Fibroblast of lung (primary cell): Measurements from ENCODE around the gene CTSO. TPM values are rescaled to one million over a fixed set of nuclear protein-coding genes. Genes with fewer than 3 reads are reported as not detected.

Source experiments
- DNase-seq, 2 donors: peaks; one replicate each; pipeline versions ENCODE4 v3.0.0 to v3.0.0-alpha.2; 2010; ENCODE audit warnings: low read depth in 2 of 2
- H2AFZ ChIP-seq: 2 replicates; pipeline ENCODE4 v1.5.1; 2012; ENCODE audit warnings: low read length, control low read depth, inconsistent platforms
- H3K27ac ChIP-seq: 2 replicates; pipeline ENCODE4 v1.5.1; 2011; ENCODE audit warnings: low read length, control low read depth; ENCODE audit not compliant: insufficient read depth
- H3K27me3 ChIP-seq: 2 replicates; pipeline ENCODE4 v1.5.1; 2011; ENCODE audit warnings: mild to moderate bottlenecking, low read length; ENCODE audit not compliant: control insufficient read depth, insufficient read depth
- H3K36me3 ChIP-seq: 2 replicates; pipeline ENCODE4 v1.5.1; 2011; ENCODE audit warnings: low read length; ENCODE audit not compliant: control insufficient read depth, insufficient read depth
- H3K4me1 ChIP-seq: 2 replicates; pipeline ENCODE4 v1.5.1; 2011; ENCODE audit warnings: low read length; ENCODE audit not compliant: control insufficient read depth, insufficient read depth; ENCODE audit errors: extremely low read depth
- H3K4me2 ChIP-seq: 2 replicates; pipeline ENCODE4 v1.5.1; 2011; ENCODE audit warnings: low read length, control low read depth; ENCODE audit not compliant: insufficient read depth; ENCODE audit errors: extremely low read depth
- H3K4me3 ChIP-seq, 4 experiments: fragments of 200-600 bp in 1 of 4; sonication (generic) in 1 of 4; replicated peaks in 1 of 4; 2 replicates each; pipeline ENCODE4 v1.5.1; 2011 to 2016; ENCODE audit warnings: low read length in 4 of 4, low read depth in 3 of 4, mild to moderate bottlenecking in 3 of 4, control low read depth in 2 of 4, inconsistent platforms in 1 of 4, mixed read lengths in 1 of 4; ENCODE audit not compliant: insufficient read depth in 1 of 4; ENCODE audit errors: control extremely low read depth in 1 of 4
- H3K79me2 ChIP-seq: 2 replicates; pipeline ENCODE4 v1.5.1; 2012; ENCODE audit warnings: mild to moderate bottlenecking, low read length, inconsistent platforms; ENCODE audit not compliant: control insufficient read depth, insufficient read depth
- H3K9ac ChIP-seq: 2 replicates; pipeline ENCODE4 v1.5.1; 2011; ENCODE audit warnings: mild to moderate bottlenecking, low read length, control low read depth; ENCODE audit not compliant: insufficient read depth
- H3K9me3 ChIP-seq: 2 replicates; pipeline ENCODE4 v1.5.1; 2012; ENCODE audit warnings: low read depth, low read length; ENCODE audit not compliant: control insufficient read depth, insufficient read depth
- H4K20me1 ChIP-seq: 2 replicates; pipeline ENCODE4 v1.5.1; 2011; ENCODE audit warnings: low read length; ENCODE audit not compliant: control insufficient read depth, insufficient read depth; ENCODE audit errors: extremely low read depth
- EZH2 ChIP-seq: IDR thresholded peaks from 2 replicates; pipeline ENCODE4 v1.5.1; 2012; ENCODE audit warnings: low read length, control low read depth, mild to moderate bottlenecking; ENCODE audit errors: missing control alignments
- polyA plus RNA-seq, 2 donors: library from polyadenylated mRNA; depleted of rRNA in 1 of 2; stranded (reverse) in 1 of 2; unstranded in 1 of 2; fragments of >200 nt; gene quantifications; 2 replicates each; pipeline ENCODE4 v1.2.1, GENCODE V29; 2011 to 2012; ENCODE audit warnings: missing spikeins in 1 of 2
- total RNA-seq: library from RNA; depleted of rRNA; stranded (reverse); fragments of >200 nt; gene quantifications from 2 replicates; pipeline ENCODE4 v1.2.1, GENCODE V29; 2014
- TF ChIP-seq, protein P1 (sequence below), 2 donors: IDR thresholded peaks in 1 of 2; conservative IDR thresholded peaks in 1 of 2; 1 replicate in 1 of 2; 2 replicates in 1 of 2; pipeline ENCODE4 v1.5.1; 2011 to 2012; ENCODE audit warnings: low read length in 2 of 2, control low read depth in 1 of 2, inconsistent platforms in 1 of 2, low read depth in 1 of 2, mild to moderate bottlenecking in 1 of 2

CTSO gene
- total and polyA plus RNA-seq, 2 donors (not counting 1 experiment from before 2014, with no cell fraction given): 23.6 to 47.3 TPM

DNA sequence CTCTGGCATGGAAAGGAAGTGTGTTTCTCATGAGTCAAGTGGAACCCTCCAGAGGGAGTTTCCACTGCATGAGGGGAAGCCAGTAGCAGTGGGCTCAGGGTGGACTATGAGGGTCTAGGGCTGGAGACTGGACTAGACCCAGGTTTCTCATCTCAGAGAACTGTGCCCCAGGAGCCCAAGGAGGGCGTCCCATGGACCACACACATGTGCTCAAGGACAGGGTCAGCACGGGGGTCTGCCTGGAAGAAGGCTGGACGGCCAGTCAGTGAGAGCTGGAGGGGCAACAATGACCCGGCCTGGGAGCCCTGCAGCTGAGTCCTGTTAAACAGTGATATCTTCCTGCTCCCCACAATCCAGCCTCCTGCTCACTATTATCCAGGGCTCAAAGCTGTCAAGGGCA, 5.8 kb upstream of the CTSO start:
- H3K4me2 ChIP-seq: no peak overlapping the region
- H3K36me3 ChIP-seq: no peaks in the 10 kb centered on the region
- no peak overlapping the region for H3K27ac ChIP-seq
- no peak overlapping the region for H2AFZ ChIP-seq
- no peaks in the 10 kb centered on the region for H3K4me1 ChIP-seq
- no peaks in the 10 kb centered on the region for H4K20me1 ChIP-seq
- H3K9ac ChIP-seq: no peak overlapping the region
- TF ChIP-seq, protein P1, sequence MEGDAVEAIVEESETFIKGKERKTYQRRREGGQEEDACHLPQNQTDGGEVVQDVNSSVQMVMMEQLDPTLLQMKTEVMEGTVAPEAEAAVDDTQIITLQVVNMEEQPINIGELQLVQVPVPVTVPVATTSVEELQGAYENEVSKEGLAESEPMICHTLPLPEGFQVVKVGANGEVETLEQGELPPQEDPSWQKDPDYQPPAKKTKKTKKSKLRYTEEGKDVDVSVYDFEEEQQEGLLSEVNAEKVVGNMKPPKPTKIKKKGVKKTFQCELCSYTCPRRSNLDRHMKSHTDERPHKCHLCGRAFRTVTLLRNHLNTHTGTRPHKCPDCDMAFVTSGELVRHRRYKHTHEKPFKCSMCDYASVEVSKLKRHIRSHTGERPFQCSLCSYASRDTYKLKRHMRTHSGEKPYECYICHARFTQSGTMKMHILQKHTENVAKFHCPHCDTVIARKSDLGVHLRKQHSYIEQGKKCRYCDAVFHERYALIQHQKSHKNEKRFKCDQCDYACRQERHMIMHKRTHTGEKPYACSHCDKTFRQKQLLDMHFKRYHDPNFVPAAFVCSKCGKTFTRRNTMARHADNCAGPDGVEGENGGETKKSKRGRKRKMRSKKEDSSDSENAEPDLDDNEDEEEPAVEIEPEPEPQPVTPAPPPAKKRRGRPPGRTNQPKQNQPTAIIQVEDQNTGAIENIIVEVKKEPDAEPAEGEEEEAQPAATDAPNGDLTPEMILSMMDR (conservative IDR thresholded peaks at IDR 0.05 in 1 of 2, IDR thresholded peaks at IDR 0.05 in 1 of 2; ENCODE audit: low read depth in 1 of 2, low read length in 2 of 2): no peak
- TF ChIP-seq EZH2: no peak
- H3K79me2 ChIP-seq: no peaks in the 10 kb centered on the region
- no peak for DNase-seq
- no peaks in the 10 kb centered on the region for H3K27me3 ChIP-seq
- no peak overlapping the region for H3K4me3 ChIP-seq
- H3K9me3 ChIP-seq: no peaks in the 10 kb centered on the region

DNA sequence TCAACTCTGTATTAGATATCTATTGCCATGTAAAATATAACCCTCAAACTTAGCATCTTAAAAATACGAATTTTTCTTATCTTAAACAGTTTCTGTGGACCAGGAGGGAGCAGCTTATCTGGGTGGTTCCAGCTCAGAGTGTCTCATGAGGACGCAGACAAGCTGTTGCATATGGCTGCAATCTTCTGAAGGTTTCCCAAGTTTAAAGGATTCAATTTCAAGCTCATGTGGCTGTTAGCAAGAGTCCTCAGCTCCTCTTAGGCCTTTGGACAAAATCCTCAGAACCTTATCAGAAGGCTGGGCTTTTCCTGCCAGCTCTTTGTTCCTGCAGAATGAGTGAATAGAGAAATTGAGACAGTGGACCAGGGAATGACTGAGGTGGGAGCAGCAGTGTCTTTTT, 2.8 kb upstream of the CTSO start:
- Histone ChIP-seq H3K36me3 (no peaks in the 10 kb centered on the region), H3K4me3 (no peak overlapping the region), H3K27me3 (no peaks in the 10 kb centered on the region), H2AFZ (no peak overlapping the region), H3K9ac (no peak overlapping the region), H3K4me2 (no peak overlapping the region), H3K79me2 (no peaks in the 10 kb centered on the region), H3K9me3 (no peaks in the 10 kb centered on the region), H3K27ac (no peak overlapping the region), H4K20me1 (no peaks in the 10 kb centered on the region), H3K4me1 (peaks cover 5% of the 10 kb centered on the region)
- TF ChIP-seq, protein P1 (conservative IDR thresholded peaks at IDR 0.05 in 1 of 2, IDR thresholded peaks at IDR 0.05 in 1 of 2; ENCODE audit: low read depth in 1 of 2, low read length in 2 of 2): no peak
- TF ChIP-seq EZH2: no peak
- DNase-seq: no peak

DNA sequence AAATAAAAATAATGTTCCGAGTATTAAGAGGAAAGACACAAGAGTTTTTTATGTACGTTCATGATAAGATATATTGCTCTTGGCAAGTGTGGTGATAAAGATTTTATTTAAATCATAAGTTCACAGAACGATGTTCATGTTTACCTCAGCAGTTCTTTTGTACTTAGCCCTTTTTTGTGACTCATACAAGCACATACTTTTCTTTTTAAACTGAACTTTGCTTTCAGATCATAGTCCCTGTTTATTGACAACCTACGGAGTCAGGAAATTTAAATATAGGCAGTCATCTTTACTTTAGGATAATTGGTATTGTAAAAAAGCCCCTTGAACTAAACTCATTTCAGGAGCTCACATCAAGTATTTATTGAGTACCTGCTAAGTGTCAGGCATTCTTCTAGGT, 1.3 kb upstream of the CTSO start:
- H3K4me1 ChIP-seq: peaks cover 5% of the 10 kb centered on the region
- H3K4me3 ChIP-seq: no peak overlapping the region
- no peak overlapping the region for H3K9ac ChIP-seq
- H3K27ac ChIP-seq: no peak overlapping the region
- no peak overlapping the region for H3K4me2 ChIP-seq
- H2AFZ ChIP-seq: no peak overlapping the region
- H4K20me1 ChIP-seq: no peaks in the 10 kb centered on the region
- H3K9me3 ChIP-seq: no peaks in the 10 kb centered on the region
- TF ChIP-seq EZH2: no peak
- TF ChIP-seq, protein P1 (conservative IDR thresholded peaks at IDR 0.05 in 1 of 2, IDR thresholded peaks at IDR 0.05 in 1 of 2; ENCODE audit: low read depth in 1 of 2, low read length in 2 of 2): no peak
- peak in 1 of 2 donors; percentile 18 for DNase-seq
- no peaks in the 10 kb centered on the region for H3K27me3 ChIP-seq
- no peaks in the 10 kb centered on the region for H3K79me2 ChIP-seq
- H3K36me3 ChIP-seq: no peaks in the 10 kb centered on the region
